Hippocampal formation (tissue), 2 donors: ENCODE results near the gene OR2G6.
"Not testable (repeated sequence)": the region's sequence is repeated elsewhere in the genome, so short reads cannot be mapped to it uniquely, and the experiment has no call there.

Source experiments
- DNase-seq, 2 donors: peaks; one replicate each; lab custom pipeline; 2025; lab: John Stamatoyannopoulos, UW

The OR2G6 gene

DNA sequence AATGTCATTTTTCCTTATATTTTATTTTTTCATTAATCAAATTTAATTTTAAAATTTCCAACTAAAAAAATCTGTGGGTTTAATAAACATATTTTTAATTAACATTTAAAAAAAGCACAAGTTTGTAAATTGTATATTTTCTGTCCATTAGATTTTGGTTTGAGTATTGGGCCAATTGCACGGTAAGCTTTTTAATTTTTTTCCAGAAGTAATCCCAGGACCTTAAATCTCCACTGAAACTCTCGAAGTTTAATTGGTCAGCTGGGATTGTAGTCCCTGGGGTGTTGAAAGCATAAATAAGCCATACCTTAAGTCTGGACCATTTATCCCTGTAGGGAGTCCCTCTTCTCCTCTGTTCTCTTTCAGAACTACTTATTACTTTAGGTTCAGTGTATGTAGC, at the start of gene OR2G6:
TSS of gene OR2G6 (plus strand) at position 301 of the 400 bp plus-strand sequence. CDS start 13,574 bp downstream, outside the sequence.
- DNase-seq = not testable (repeated sequence)

GRCh38 chr1:248459117-248459516, 48.8 kb upstream of the OR2G6 start:
- DNase-seq = not testable (repeated sequence)

DNA sequence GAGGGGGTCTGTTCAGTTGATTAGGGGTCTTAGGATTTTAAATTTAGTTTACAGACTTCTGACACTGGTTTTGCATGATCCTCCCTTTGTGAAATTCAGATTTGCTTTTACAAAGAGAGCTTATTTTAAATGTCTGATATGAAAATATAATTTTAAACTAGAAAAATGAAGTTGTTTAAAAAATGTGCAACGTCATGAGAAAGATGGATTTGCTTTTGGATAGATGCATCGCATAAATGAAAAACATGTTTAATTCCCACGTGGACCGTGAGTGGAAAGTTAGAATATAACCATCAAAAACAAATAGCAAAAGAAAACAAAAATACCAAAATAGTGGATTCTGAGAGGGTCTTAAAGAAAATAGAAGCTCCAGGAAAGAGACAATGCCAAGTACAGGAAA, 36.7 kb upstream of the OR2G6 start:
- no peak for DNase-seq

DNA sequence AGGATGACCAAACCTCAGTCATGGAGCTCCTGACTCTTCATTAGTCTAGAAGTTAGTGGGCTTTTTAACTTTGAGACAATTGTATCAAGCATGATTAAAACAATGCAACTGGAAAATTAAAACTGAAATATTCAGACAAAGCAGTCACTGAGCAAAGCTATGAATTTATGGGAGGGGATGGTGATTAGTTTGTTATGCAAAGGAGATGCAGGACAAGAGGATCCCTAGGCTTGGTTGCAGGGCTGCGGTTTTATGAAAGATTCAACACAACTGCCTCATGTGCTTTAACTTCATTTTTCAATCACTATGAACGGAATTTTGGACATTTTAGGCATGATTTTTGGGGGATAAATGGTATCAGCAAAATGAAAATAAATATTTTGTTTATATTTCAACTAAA, 35.8 kb upstream of the OR2G6 start:
- DNase-seq = not testable (repeated sequence)

- not testable (repeated sequence) for DNase-seq
Measured at GRCh38 chr1:248473051-248473450, 34.8 kb upstream of the OR2G6 start, which contains the start of gene OR2T3. OR2T3 (plus strand) TSS chr1:248473351; CDS start chr1:248473351, 0 bp downstream.

DNA sequence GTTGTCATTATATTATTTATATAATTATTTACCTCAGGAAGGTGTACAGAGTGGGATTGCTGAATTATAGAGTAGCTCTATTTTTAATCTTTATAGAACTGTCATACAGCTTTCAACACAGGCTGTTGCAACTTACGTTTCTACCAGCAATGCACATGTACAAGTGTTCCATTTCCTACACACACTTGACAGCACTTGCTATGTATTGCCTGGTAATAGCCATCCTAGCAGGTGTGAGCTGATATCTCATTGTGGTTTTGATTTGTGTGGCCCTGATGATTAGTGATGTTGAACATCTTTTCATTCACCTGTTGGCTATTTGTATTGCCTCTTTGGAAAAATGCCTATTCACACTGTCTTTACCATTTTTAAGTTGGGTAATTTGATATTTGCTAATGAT, 32.2 kb upstream of the OR2G6 start:
- not testable (repeated sequence) for DNase-seq

GRCh38 chr1:248481686-248482579, 25.9 kb upstream of the OR2G6 start:
- not testable (repeated sequence) for DNase-seq

GRCh38 chr1:248488289-248488688, 19.6 kb upstream of the OR2G6 start, which contains the start of gene OR2T5:
OR2T5 (plus strand) TSS chr1:248488589; CDS start chr1:248488589, 0 bp downstream.
- DNase-seq = not testable (repeated sequence)

GRCh38 chr1:248496661-248497060, 11.2 kb upstream of the OR2G6 start:
- DNase-seq = not testable (repeated sequence)

GRCh38 chr1:248500305-248501035, 7.4 kb upstream of the OR2G6 start:
- DNase-seq = not testable (repeated sequence)

DNA sequence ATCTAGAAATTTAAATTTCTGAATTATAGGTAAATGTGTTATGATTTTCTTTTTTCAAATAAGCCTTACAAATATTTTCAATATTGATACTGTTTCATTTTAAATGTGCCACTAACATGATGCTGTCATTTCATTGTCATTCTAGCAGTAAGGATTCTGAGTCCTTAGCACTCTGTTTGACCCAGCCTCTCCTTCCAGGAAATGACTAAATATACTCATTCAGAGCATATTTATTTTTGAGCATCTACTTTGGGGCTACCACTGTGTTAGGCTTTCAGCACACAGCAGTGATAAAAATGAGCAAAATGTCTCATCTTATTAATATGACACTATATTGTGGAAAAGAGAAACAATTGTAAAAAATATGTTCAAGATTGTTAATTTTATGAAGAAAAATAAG, 2.3 kb downstream of the OR2G6 start:
- DNase-seq = not testable (repeated sequence)

DNA sequence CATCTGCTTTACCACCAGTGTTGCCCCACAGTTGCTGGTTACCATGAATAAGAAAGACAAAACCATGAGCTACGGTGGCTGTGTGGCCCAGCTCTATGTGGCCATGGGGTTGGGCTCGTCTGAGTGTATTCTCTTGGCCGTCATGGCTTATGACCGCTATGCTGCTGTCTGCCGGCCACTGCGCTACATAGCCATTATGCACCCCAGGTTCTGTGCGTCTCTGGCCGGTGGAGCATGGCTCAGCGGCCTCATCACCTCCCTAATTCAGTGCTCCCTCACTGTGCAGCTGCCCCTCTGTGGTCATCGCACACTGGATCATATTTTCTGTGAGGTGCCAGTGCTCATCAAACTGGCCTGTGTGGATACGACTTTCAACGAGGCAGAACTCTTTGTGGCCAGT, 14.0 kb downstream of the OR2G6 start:
- no peak for DNase-seq

- not testable (repeated sequence) for DNase-seq
Measured at GRCh38 chr1:248537449-248537848, 29.6 kb downstream of the OR2G6 start.

GRCh38 chr1:248547383-248547782, 39.5 kb downstream of the OR2G6 start:
- not testable (repeated sequence) for DNase-seq

- DNase-seq = not testable (repeated sequence)
Measured at GRCh38 chr1:248551027-248551426, 43.2 kb downstream of the OR2G6 start.

DNA sequence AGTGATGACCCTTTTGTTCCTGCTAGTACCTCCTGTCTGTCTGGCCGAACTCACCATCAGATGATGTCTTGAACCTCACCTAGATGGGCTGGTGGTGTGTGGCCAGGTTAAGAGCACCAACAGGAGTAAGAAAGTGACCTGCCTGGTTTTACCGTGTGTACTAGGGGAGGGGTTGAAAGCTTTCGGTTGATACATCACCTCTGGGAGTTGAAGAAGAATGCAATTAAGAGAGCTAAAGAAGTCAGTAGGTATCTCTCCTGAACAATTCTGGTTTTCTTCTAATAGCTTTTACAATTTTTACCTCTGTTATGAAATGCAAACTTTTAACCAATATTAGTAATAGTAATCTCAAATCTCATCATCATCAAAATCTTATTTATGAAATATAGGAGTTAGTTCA, 54.8 kb downstream of the OR2G6 start, which contains the start of gene OR2T29:
TSS of gene OR2T29 (minus strand) at position 101 of the 400 bp plus-strand sequence. CDS start 3,281 bp downstream, outside the sequence.
- DNase-seq = not testable (repeated sequence)

DNA sequence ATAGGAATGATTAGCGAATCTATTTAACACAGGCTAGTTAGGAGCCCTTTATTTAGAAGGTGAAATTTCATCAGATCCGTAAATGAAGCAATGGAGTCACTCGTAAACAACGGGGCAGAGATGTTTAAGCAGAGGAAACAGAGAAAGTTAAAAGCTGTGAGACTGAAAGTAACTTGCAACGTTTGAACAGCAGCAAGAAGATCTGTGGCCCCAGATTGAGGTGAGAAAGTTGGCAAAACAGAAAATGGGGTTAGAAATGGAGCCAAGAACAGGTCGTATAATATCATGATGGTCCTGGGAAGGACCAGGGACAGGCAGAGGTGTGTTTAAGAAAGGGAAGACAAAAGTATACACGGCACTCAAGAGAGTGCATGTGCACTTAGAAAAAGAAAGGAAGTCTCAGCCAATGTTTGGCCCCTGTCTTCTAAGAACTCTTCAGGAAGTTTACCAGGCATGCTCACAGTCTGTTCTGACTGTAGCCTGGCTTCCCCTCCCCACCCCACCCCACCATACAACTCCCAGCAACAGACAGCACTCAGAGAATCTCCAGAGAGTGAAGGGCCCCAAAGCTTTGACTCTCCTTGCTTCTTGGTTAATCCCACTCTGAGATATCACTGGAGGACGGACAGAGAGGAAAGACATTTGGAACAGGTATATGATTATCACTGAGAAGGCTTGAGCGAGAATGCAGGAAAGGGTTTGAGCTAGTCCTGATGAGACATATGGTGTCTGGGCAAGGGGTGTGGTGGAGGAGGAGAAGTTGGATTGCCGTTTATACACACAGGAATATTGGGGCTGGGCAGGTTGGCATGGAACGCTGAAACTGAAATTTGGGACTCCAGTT, 57.9 kb downstream of the OR2G6 start:
- not testable (repeated sequence) for DNase-seq

GRCh38 chr1:248569049-248569448, 61.2 kb downstream of the OR2G6 start:
- DNase-seq = not testable (repeated sequence)

DNA sequence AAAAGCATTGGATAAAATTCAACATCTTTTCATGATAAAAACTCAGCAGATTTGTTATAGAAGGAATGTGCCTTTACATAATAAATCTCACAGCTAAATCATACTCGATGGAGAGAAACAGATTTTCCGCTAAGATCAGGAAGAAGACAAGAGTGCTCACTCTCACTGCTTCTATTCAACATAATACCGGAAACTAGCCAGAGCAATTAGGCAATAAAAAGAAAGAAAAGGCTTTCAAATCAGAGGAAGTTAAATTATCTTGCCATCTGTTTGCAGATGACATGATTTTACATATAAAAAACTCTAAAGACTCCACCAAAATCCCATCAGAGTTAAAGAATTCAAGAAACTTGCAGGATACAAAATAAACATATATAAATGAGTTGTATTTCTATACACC, 62.9 kb downstream of the OR2G6 start:
- not testable (repeated sequence) for DNase-seq

DNA sequence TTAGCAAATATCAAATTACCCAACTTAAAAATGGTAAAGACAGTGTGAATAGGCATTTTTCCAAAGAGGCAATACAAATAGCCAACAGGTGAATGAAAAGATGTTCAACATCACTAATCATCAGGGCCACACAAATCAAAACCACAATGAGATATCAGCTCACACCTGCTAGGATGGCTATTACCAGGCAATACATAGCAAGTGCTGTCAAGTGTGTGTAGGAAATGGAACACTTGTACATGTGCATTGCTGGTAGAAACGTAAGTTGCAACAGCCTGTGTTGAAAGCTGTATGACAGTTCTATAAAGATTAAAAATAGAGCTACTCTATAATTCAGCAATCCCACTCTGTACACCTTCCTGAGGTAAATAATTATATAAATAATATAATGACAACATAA, 64.2 kb downstream of the OR2G6 start:
- DNase-seq = not testable (repeated sequence)

- DNase-seq = not testable (repeated sequence)
Measured at GRCh38 chr1:248573856-248574255, 66.0 kb downstream of the OR2G6 start.
